Hepatocyte (in vitro differentiated cells): Measurements from ENCODE around the gene FMN1. TPM values are rescaled to one million over a fixed set of nuclear protein-coding genes. Genes with fewer than 3 reads are reported as not detected.

ENCODE experiments used
- DNase-seq: peaks from one replicate; pipeline ENCODE4 v3.0.0-alpha.2; 2016; ENCODE audit warnings: low spot score
- H2AFZ ChIP-seq: fragments of 200-600 bp; sonication (generic); 2 replicates; pipeline ENCODE4 v1.6.0; 2016; ENCODE audit warnings: antibody characterized with exemption, mild to moderate bottlenecking
- H3K27ac ChIP-seq: fragments of 200-600 bp; sonication (generic); 2 replicates; pipeline ENCODE4 v1.5.1; 2016; ENCODE audit warnings: mild to moderate bottlenecking
- H3K27me3 ChIP-seq: fragments of 200-600 bp; sonication (generic); 2 replicates; pipeline ENCODE4 v1.6.1; 2016
- H3K36me3 ChIP-seq: fragments of 200-600 bp; sonication (generic); replicated peaks from 2 replicates; pipeline ENCODE4 v1.5.1; 2016; ENCODE audit warnings: low read depth; ENCODE audit not compliant: insufficient read depth
- H3K4me1 ChIP-seq: fragments of 200-600 bp; sonication (generic); 2 replicates; pipeline ENCODE4 v1.5.1; 2016; ENCODE audit warnings: mild to moderate bottlenecking, moderate library complexity; ENCODE audit not compliant: insufficient read depth
- H3K4me2 ChIP-seq: fragments of 200-600 bp; sonication (generic); 2 replicates; pipeline ENCODE4 v1.6.0; 2016
- H3K4me3 ChIP-seq: fragments of 200-600 bp; sonication (generic); 2 replicates; pipeline ENCODE4 v1.5.1; 2016; ENCODE audit warnings: mild to moderate bottlenecking
- H3K79me2 ChIP-seq: fragments of 200-600 bp; sonication (generic); 2 replicates; pipeline ENCODE4 v1.6.0; 2017; ENCODE audit warnings: mild to moderate bottlenecking
- H3K9me2 ChIP-seq: fragments of 200-600 bp; sonication (generic); replicated peaks from 2 replicates; pipeline ENCODE4 v1.6.0; 2017; ENCODE audit warnings: mild to moderate bottlenecking; ENCODE audit not compliant: insufficient read depth
- H3K9me3 ChIP-seq: fragments of 200-600 bp; sonication (generic); 2 replicates; pipeline ENCODE4 v1.5.1; 2016; ENCODE audit warnings: low read depth, mild to moderate bottlenecking
- H4K20me1 ChIP-seq: fragments of 200-600 bp; sonication (generic); 2 replicates; pipeline ENCODE4 v1.6.0; 2016; ENCODE audit warnings: mild to moderate bottlenecking; ENCODE audit not compliant: insufficient read depth, poor library complexity, severe bottlenecking
- CTCF ChIP-seq: fragments of 200-600 bp; sonication (generic); IDR thresholded peaks from 2 replicates; pipeline ENCODE4 v1.5.1; 2016; ENCODE audit warnings: antibody characterized with exemption, mild to moderate bottlenecking; ENCODE audit not compliant: poor library complexity
- EZH2 ChIP-seq: fragments of 200-600 bp; sonication (generic); IDR thresholded peaks from 2 replicates; pipeline ENCODE4 v1.6.1; 2016; ENCODE audit warnings: antibody characterized with exemption, mild to moderate bottlenecking, borderline replicate concordance
- EZH2phosphoT487 ChIP-seq: fragments of 200-600 bp; sonication (generic); IDR thresholded peaks from one replicate; pipeline ENCODE4 v1.6.1; 2018; ENCODE audit warnings: antibody characterized with exemption, mild to moderate bottlenecking, low read depth, moderate library complexity; ENCODE audit not compliant: unreplicated experiment, severe bottlenecking
- WGBS: methylation state at CpG from one replicate; pipeline ENCODE4 v1.1.6; 2016; ENCODE audit warnings: low lambda C conversion rate; ENCODE audit errors: missing lambda C conversion rate; 5-methylcytosine and 5-hydroxymethylcytosine counted together
- polyA plus RNA-seq: library from polyadenylated mRNA; unstranded; fragments of >200 nt; fragmentation: Nextera tagmentation; extraction: Ambion mirVana; gene quantifications from 2 replicates; pipeline ENCODE4 v1.2.1, GENCODE V29; 2016
- total RNA-seq: library from RNA; depleted of rRNA; stranded (reverse); fragments of >200 nt; gene quantifications from 2 replicates; pipeline ENCODE4 v1.2.3, GENCODE V29; 2014

The FMN1 gene
- total and polyA plus RNA-seq, 2 experiments from 2014 or later: 0.07 to 0.70 TPM

GRCh38 chr15:32735989-32736700, 458.4 kb downstream of the FMN1 start:
- no peak overlapping the region for H3K4me3 ChIP-seq
- no peaks in the 10 kb centered on the region for H3K9me3 ChIP-seq
- H3K4me1 ChIP-seq: no peaks in the 10 kb centered on the region
- TF ChIP-seq EZH2phosphoT487 (no peak), EZH2 (no peak), CTCF (no peak)
- peaks cover 3% of the 10 kb centered on the region for H3K27me3 ChIP-seq
- no peak overlapping the region for H3K27ac ChIP-seq
- H3K9me2 ChIP-seq: no peaks in the 10 kb centered on the region
- H2AFZ ChIP-seq: no peak overlapping the region
- no peaks in the 10 kb centered on the region for H3K79me2 ChIP-seq
- no peak for DNase-seq
- H3K4me2 ChIP-seq: no peak overlapping the region
- no peaks in the 10 kb centered on the region for H3K36me3 ChIP-seq
- no peaks in the 10 kb centered on the region for H4K20me1 ChIP-seq
- WGBS: 95% methylated on average over 2 of the region's 2 CpGs

GRCh38 chr15:32733281-32733680, 461.2 kb downstream of the FMN1 start:
- no peak for DNase-seq
- Histone ChIP-seq H3K79me2 (no peaks in the 10 kb centered on the region), H3K4me1 (no peaks in the 10 kb centered on the region), H3K4me3 (no peak overlapping the region), H3K27me3 (peaks cover 3% of the 10 kb centered on the region), H3K4me2 (no peak overlapping the region), H3K9me3 (no peaks in the 10 kb centered on the region), H4K20me1 (no peaks in the 10 kb centered on the region), H3K9me2 (no peaks in the 10 kb centered on the region), H3K27ac (no peak overlapping the region), H3K36me3 (no peaks in the 10 kb centered on the region), H2AFZ (no peak overlapping the region)
- TF ChIP-seq EZH2 (no peak), EZH2phosphoT487 (no peak), CTCF (no peak)
- WGBS: 55% methylated on average over 3 of the region's 3 CpGs

GRCh38 chr15:32732574-32733157, 461.8 kb downstream of the FMN1 start:
- Histone ChIP-seq H3K79me2 (no peaks in the 10 kb centered on the region), H2AFZ (no peak overlapping the region), H3K9me3 (peaks cover 3% of the 10 kb centered on the region), H3K9me2 (no peaks in the 10 kb centered on the region), H4K20me1 (no peaks in the 10 kb centered on the region), H3K4me2 (no peak overlapping the region), H3K4me3 (no peak overlapping the region), H3K27me3 (peaks cover 3% of the 10 kb centered on the region), H3K4me1 (no peaks in the 10 kb centered on the region), H3K36me3 (no peaks in the 10 kb centered on the region), H3K27ac (no peak overlapping the region)
- WGBS: 81% methylated on average over 6 of the region's 6 CpGs
- TF ChIP-seq EZH2phosphoT487 (no peak), CTCF (no peak), EZH2 (no peak)
- no peak for DNase-seq
